ENCODE measurements around the gene GDPD3.

DNA sequence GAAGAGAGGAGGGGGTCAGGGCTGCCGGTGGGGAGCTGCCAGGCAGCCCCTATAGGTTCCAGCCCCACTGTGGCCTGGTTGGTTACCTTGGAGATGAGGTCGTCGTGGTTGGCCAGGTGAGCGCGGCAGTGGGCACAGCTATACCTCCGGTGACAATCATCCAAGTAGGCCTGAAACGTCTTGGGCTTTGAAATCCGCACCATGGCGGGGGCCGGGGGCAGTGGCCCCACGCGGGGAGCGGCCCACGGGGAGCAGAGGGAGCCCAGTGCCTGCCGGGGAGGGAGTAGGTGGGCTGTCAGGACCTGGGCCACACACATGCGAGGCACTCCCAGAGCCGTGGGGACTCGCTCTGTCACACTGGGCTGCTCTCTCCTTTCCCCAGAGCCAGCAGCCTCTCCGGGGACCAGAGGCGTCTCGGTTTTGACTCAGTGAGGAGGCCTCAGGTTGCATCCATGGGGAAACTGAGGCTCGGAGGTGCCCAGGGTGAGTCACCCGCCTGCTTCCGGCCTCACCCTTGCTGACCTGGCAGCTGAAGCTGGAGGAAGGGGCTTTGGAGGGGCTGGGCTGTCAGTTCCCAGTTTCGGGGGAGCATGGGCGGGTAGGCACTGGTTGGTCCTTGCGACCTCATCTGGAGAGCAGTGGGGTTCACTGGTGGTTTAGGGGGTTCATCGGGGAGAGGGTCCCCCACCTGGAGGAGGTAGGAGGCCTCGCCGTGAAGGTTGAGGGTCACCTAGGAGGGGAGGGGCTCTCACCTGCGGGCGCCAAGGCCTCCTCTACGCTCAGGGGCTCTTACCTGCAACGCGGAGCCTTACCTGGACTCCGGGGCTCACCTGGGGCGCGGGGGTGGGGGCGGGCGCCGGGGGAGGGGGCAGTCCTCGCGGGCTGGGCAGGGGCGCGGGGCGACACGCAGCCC is 17.9 kb downstream of the GDPD3 start:
- TF ChIP-seq, protein P1, sequence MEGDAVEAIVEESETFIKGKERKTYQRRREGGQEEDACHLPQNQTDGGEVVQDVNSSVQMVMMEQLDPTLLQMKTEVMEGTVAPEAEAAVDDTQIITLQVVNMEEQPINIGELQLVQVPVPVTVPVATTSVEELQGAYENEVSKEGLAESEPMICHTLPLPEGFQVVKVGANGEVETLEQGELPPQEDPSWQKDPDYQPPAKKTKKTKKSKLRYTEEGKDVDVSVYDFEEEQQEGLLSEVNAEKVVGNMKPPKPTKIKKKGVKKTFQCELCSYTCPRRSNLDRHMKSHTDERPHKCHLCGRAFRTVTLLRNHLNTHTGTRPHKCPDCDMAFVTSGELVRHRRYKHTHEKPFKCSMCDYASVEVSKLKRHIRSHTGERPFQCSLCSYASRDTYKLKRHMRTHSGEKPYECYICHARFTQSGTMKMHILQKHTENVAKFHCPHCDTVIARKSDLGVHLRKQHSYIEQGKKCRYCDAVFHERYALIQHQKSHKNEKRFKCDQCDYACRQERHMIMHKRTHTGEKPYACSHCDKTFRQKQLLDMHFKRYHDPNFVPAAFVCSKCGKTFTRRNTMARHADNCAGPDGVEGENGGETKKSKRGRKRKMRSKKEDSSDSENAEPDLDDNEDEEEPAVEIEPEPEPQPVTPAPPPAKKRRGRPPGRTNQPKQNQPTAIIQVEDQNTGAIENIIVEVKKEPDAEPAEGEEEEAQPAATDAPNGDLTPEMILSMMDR (IDR thresholded peaks at IDR 0.05; ENCODE audit: borderline replicate concordance, extremely low read depth, low read length, poor library complexity, severe bottlenecking) = no peak
- TF ChIP-seq EZH2 (IDR thresholded peaks at IDR 0.05; ENCODE audit: borderline replicate concordance, low read depth, low read length, severe bottlenecking) = no peak

Measured in DND-41 (cell line).